GM23338 (cell line): ENCODE measurements around the gene BMPR1B. TPM values are rescaled to one million over a fixed set of nuclear protein-coding genes. Genes with fewer than 3 reads are reported as not detected.

ENCODE experiments used
- ATAC-seq: fragments of 200-7000 bp; cut with Tn5 transposase; 3 replicates; pipeline ENCODE4 v1.9.1; 2020
- DNase-seq: peaks from one replicate; pipeline ENCODE4 v3.0.0-alpha.2; 2015; ENCODE audit warnings: low spot score
- H2AFZ ChIP-seq: fragments of 200-600 bp; sonication (generic); 2 replicates; pipeline ENCODE4 v1.8.0; 2016; ENCODE audit warnings: antibody characterized with exemption, mild to moderate bottlenecking, moderate library complexity
- H3F3A ChIP-seq: fragments of 200-600 bp; sonication (generic); replicated peaks from 2 replicates; pipeline ENCODE4 v1.8.0; 2017; ENCODE audit warnings: antibody characterized with exemption, mixed run types, low read depth
- H3K27ac ChIP-seq: fragments of 200-600 bp; sonication (generic); 2 replicates; pipeline ENCODE4 v1.6.1; 2016; ENCODE audit warnings: low read depth
- H3K27me3 ChIP-seq: fragments of 200-600 bp; sonication (generic); 2 replicates; pipeline ENCODE4 v1.8.0; 2016; ENCODE audit warnings: mild to moderate bottlenecking, mixed run types, moderate library complexity; ENCODE audit not compliant: insufficient read depth
- H3K36me3 ChIP-seq: fragments of 200-600 bp; sonication (generic); 2 replicates; pipeline ENCODE4 v1.8.0; 2016; ENCODE audit warnings: mild to moderate bottlenecking; ENCODE audit not compliant: insufficient read depth
- H3K4me1 ChIP-seq: fragments of 200-600 bp; sonication (generic); 2 replicates; pipeline ENCODE4 v1.8.0; 2016; ENCODE audit warnings: mild to moderate bottlenecking, moderate library complexity; ENCODE audit not compliant: insufficient read depth
- H3K4me2 ChIP-seq: fragments of 200-600 bp; sonication (generic); 2 replicates; pipeline ENCODE4 v1.7.1; 2017; ENCODE audit warnings: mixed run types
- H3K4me3 ChIP-seq: fragments of 200-600 bp; sonication (generic); 2 replicates; pipeline ENCODE4 v1.6.1; 2016; ENCODE audit warnings: mixed run types
- H3K79me2 ChIP-seq: fragments of 200-600 bp; sonication (generic); replicated peaks from 2 replicates; pipeline ENCODE4 v1.8.0; 2017; ENCODE audit warnings: mild to moderate bottlenecking; ENCODE audit not compliant: insufficient read depth
- H3K9me2 ChIP-seq: fragments of 200-600 bp; sonication (generic); 2 replicates; pipeline ENCODE4 v1.8.0; 2017; ENCODE audit not compliant: insufficient read depth
- H4K20me1 ChIP-seq: fragments of 200-600 bp; sonication (generic); replicated peaks from 2 replicates; pipeline ENCODE4 v1.8.0; 2017; ENCODE audit warnings: mild to moderate bottlenecking; ENCODE audit not compliant: insufficient read depth
- H3K27ac Mint-ChIP-seq: 2 replicates; pipeline ENCODE4 v1.8.0; 2020; ENCODE audit warnings: inconsistent platforms, mild to moderate bottlenecking, moderate library complexity, mixed read lengths
- H3K27me3 Mint-ChIP-seq: 3 replicates; pipeline ENCODE4 v1.8.0; 2022; ENCODE audit warnings: low read depth, mild to moderate bottlenecking, moderate library complexity, mixed read lengths, inconsistent platforms; ENCODE audit not compliant: insufficient read depth, poor library complexity
- H3K36me3 Mint-ChIP-seq: 3 replicates; pipeline ENCODE4 v1.8.0; 2021; ENCODE audit warnings: low read depth, mild to moderate bottlenecking, inconsistent platforms, moderate library complexity, mixed read lengths
- H3K4me1 Mint-ChIP-seq: 3 replicates; pipeline ENCODE4 v1.8.0; 2020; ENCODE audit warnings: mild to moderate bottlenecking, inconsistent platforms, mixed read lengths
- H3K4me3 Mint-ChIP-seq: 3 replicates; pipeline ENCODE4 v1.8.0; 2021; ENCODE audit warnings: moderate library complexity, mild to moderate bottlenecking, inconsistent platforms, mixed read lengths
- H3K9me3 Mint-ChIP-seq: 3 replicates; pipeline ENCODE4 v1.8.0; 2020; ENCODE audit warnings: moderate library complexity, mild to moderate bottlenecking, inconsistent platforms, mixed read lengths
- CREB1 ChIP-seq: fragments of 250-450 bp; sonication (Bioruptor Pico); IDR thresholded peaks from 2 replicates; pipeline ENCODE4 v1.5.0; 2020; ENCODE audit warnings: low read depth, mild to moderate bottlenecking, moderate library complexity
- CTCF ChIP-seq, 2 experiments: fragments of 200-600 bp in 1 of 2; sonication (generic) in 1 of 2; conservative IDR thresholded peaks; 2 replicates each; pipeline versions ENCODE4 v1.5.1 to v1.6.1; 2016 to 2017; ENCODE audit warnings: antibody characterized with exemption in 2 of 2, low read depth in 2 of 2, mild to moderate bottlenecking in 2 of 2, moderate library complexity in 1 of 2
- ETS1 ChIP-seq: IDR thresholded peaks from 2 replicates; pipeline ENCODE4 v1.6.1; 2016; ENCODE audit warnings: antibody characterized with exemption
- EZH2 ChIP-seq: fragments of 200-600 bp; sonication (generic); IDR thresholded peaks from one replicate; pipeline ENCODE4 v1.8.0; 2017; ENCODE audit warnings: antibody characterized with exemption, mild to moderate bottlenecking, low read depth; ENCODE audit not compliant: unreplicated experiment
- EZH2phosphoT487 ChIP-seq: fragments of 200-600 bp; sonication (generic); IDR thresholded peaks from one replicate; pipeline ENCODE4 v1.8.1; 2018; ENCODE audit warnings: antibody characterized with exemption; ENCODE audit not compliant: unreplicated experiment
- JUNB ChIP-seq: IDR thresholded peaks from one replicate; pipeline ENCODE4 v1.6.1; 2016; ENCODE audit warnings: antibody characterized with exemption; ENCODE audit not compliant: unreplicated experiment
- NANOG ChIP-seq: IDR thresholded peaks from 2 replicates; pipeline ENCODE4 v1.6.1; 2016; ENCODE audit warnings: antibody characterized with exemption, borderline replicate concordance
- POLR2AphosphoS5 ChIP-seq: IDR thresholded peaks from 2 replicates; pipeline ENCODE4 v1.6.1; 2016; ENCODE audit warnings: antibody characterized with exemption, low read depth
- REST ChIP-seq: IDR thresholded peaks from one replicate; pipeline ENCODE4 v1.6.1; 2018; ENCODE audit warnings: antibody characterized with exemption; ENCODE audit not compliant: unreplicated experiment
- STAT1 ChIP-seq: IDR thresholded peaks from one replicate; pipeline ENCODE4 v1.6.1; 2016; ENCODE audit warnings: antibody characterized with exemption; ENCODE audit not compliant: unreplicated experiment
- ZNF114 ChIP-seq: fragments of 250-450 bp; sonication (Bioruptor Pico); IDR thresholded peaks from 2 replicates; pipeline ENCODE4 v1.5.0; 2020; ENCODE audit warnings: mild to moderate bottlenecking, moderate library complexity
- ZNF331 ChIP-seq: fragments of 250-450 bp; sonication (Bioruptor Pico); IDR thresholded peaks from 2 replicates; pipeline ENCODE4 v1.5.0; 2020; ENCODE audit warnings: low read depth, mild to moderate bottlenecking, moderate library complexity
- ZNF462 ChIP-seq: fragments of 250-450 bp; sonication (Bioruptor Pico); IDR thresholded peaks from 2 replicates; pipeline ENCODE4 v1.5.0; 2020; ENCODE audit warnings: mild to moderate bottlenecking, moderate library complexity
- polyA plus RNA-seq: library from polyadenylated mRNA; unstranded; fragments of >200 nt; fragmentation: Nextera tagmentation; extraction: Ambion mirVana; gene quantifications from 2 replicates; pipeline ENCODE4 v1.2.1, GENCODE V29; 2016
- total RNA-seq: library from RNA; depleted of rRNA; stranded (reverse); fragments of >200 nt; shearing (Covaris generic); gene quantifications from 2 replicates; pipeline ENCODE4 v1.2.3, GENCODE V29; 2014

BMPR1B gene
- total and polyA plus RNA-seq, 2 experiments from 2014 or later, result 0.48 to 1.0 TPM

GRCh38 chr4:95085124-95085833, 327.5 kb downstream of the BMPR1B start:
- no peaks in the 10 kb centered on the region for H3K36me3 ChIP-seq
- ATAC-seq (no peak), DNase-seq (no peak)
- 0 out of 2 replicates have a peak overlapping the region, but pooled peaks have one; percentile 29 for H2AFZ ChIP-seq
- Mint-ChIP-seq H3K4me1 (peaks cover 3% of the 10 kb centered on the region; the same call in 2 of the 3 replicates), H3K36me3 (no peaks in the 10 kb centered on the region), H3K27ac (no peak overlapping the region), H3K27me3 (no peaks in the 10 kb centered on the region), H3K4me3 (no peak overlapping the region), H3K9me3 (no peaks in the 10 kb centered on the region)
- H3K4me1 ChIP-seq, result no peaks in the 10 kb centered on the region
- H3K79me2 ChIP-seq, result no peaks in the 10 kb centered on the region
- no peaks in the 10 kb centered on the region for H3K9me2 ChIP-seq
- H3K4me3 ChIP-seq, result no peak overlapping the region
- H4K20me1 ChIP-seq, result no peaks in the 10 kb centered on the region
- no peaks in the 10 kb centered on the region for H3F3A ChIP-seq
- no peak overlapping the region for H3K4me2 ChIP-seq
- TF ChIP-seq EZH2phosphoT487, result no peak
- no peak for TF ChIP-seq ETS1
- TF ChIP-seq REST, result no peak
- TF ChIP-seq STAT1, result no peak
- TF ChIP-seq POLR2AphosphoS5, result no peak
- TF ChIP-seq EZH2, result no peak
- TF ChIP-seq CTCF (conservative IDR thresholded peaks at IDR 0.05; ENCODE audit: low read depth in 2 of 2), result no peak
- no peak for TF ChIP-seq JUNB
- no peak for TF ChIP-seq ZNF114
- no peak for TF ChIP-seq NANOG
- TF ChIP-seq CREB1 (CRISPR knock-in tag), result no peak
- no peak for TF ChIP-seq ZNF462 (CRISPR knock-in tag)
- TF ChIP-seq ZNF331 (CRISPR knock-in tag), result no peak
- H3K27me3 ChIP-seq, result no peaks in the 10 kb centered on the region
- H3K27ac ChIP-seq, result no peak overlapping the region
